Urinary bladder (tissue), 4 donors: Measurements from ENCODE around the gene CBFA2T2. TPM values are rescaled to one million over a fixed set of nuclear protein-coding genes. Genes with fewer than 3 reads are reported as not detected.
"Not testable (repeated sequence)": the region's sequence is repeated elsewhere in the genome, so short reads cannot be mapped to it uniquely, and the experiment has no call there.

Source experiments
- DNase-seq: peaks from one replicate; pipeline ENCODE4 v3.0.0-alpha.2; 2015; ENCODE audit errors: extremely low spot score
- H3K27ac ChIP-seq: one replicate; pipeline ENCODE4 v1.5.1; 2013; ENCODE audit warnings: low read depth, mild to moderate bottlenecking, moderate library complexity
- H3K36me3 ChIP-seq: one replicate; pipeline ENCODE4 v1.6.1; 2013; ENCODE audit warnings: mild to moderate bottlenecking, moderate library complexity; ENCODE audit not compliant: insufficient read depth
- H3K4me1 ChIP-seq: one replicate; pipeline ENCODE4 v1.6.1; 2013; ENCODE audit warnings: mild to moderate bottlenecking, moderate library complexity; ENCODE audit not compliant: insufficient read depth
- H3K4me3 ChIP-seq: one replicate; pipeline ENCODE4 v1.5.1; 2013; ENCODE audit warnings: low read depth, low read length
- WGBS: extraction: QIAGEN DNeasy Blood & Tissue Kit; methylation state at CpG from one replicate; pipeline ENCODE4 v1.1.7; 2013; 5-methylcytosine and 5-hydroxymethylcytosine counted together
- polyA plus RNA-seq: library from polyadenylated mRNA; stranded (reverse); fragments of 200-250 nt; gene quantifications from one replicate; pipeline ENCODE4 v1.2.3, GENCODE V29; 2013
- total RNA-seq: library from RNA; depleted of rRNA; stranded (reverse); fragments of >200 nt; gene quantifications from one replicate; pipeline ENCODE4 v1.2.3, GENCODE V29; 2014
- donor health status: healthy with polysubstance abuse.
- donor health status: healthy.

Gene CBFA2T2
- total and polyA plus RNA-seq, 2 donors: 12.5 to 16.0 TPM

- no peak overlapping the region for H3K4me3 ChIP-seq
- 94% methylated on average over 10 of the region's 10 CpGs for WGBS
- peaks cover 7% of the 10 kb centered on the region for H3K36me3 ChIP-seq
- H3K4me1 ChIP-seq: no peaks in the 10 kb centered on the region
- H3K27ac ChIP-seq: no peak overlapping the region
- no peak for DNase-seq
These were observed 139.6 kb downstream of the CBFA2T2 start for GRCh38 chr20:33629533-33629932.

- WGBS: 92% methylated on average over 5 of the region's 5 CpGs
- peaks cover 7% of the 10 kb centered on the region for H3K36me3 ChIP-seq
These were observed 140.1 kb downstream of the CBFA2T2 start for GRCh38 chr20:33629979-33630378.

GRCh38 chr20:33630507-33630906, 140.6 kb downstream of the CBFA2T2 start:
- Histone ChIP-seq H3K4me1 (no peaks in the 10 kb centered on the region), H3K36me3 (peaks cover 9% of the 10 kb centered on the region), H3K27ac (no peak overlapping the region), H3K4me3 (no peak overlapping the region)
- no peak for DNase-seq
- WGBS: 91% methylated on average over 4 of the region's 4 CpGs

More at GRCh38 chr20:33629979-33630378, 140.1 kb downstream of the CBFA2T2 start:
- no peak overlapping the region for H3K4me3 ChIP-seq
- no peak overlapping the region for H3K27ac ChIP-seq
- DNase-seq: no peak
- H3K4me1 ChIP-seq: no peaks in the 10 kb centered on the region

GRCh38 chr20:33631910-33632309, 142.0 kb downstream of the CBFA2T2 start:
- not testable (repeated sequence) for H3K27ac ChIP-seq, H3K4me1 ChIP-seq, DNase-seq, H3K4me3 ChIP-seq
- H3K36me3 ChIP-seq: peaks cover 10% of the 10 kb centered on the region
- 85% methylated on average over 4 of the region's 4 CpGs for WGBS

- no peak overlapping the region for H3K27ac ChIP-seq
- H3K36me3 ChIP-seq: peaks cover 7% of the 10 kb centered on the region
- 100% methylated on average over 3 of the region's 3 CpGs for WGBS
- no peak for DNase-seq
- H3K4me1 ChIP-seq: no peaks in the 10 kb centered on the region
- no peak overlapping the region for H3K4me3 ChIP-seq
These were observed 145.4 kb downstream of the CBFA2T2 start for GRCh38 chr20:33635341-33635740.

GRCh38 chr20:33636776-33637175, 146.9 kb downstream of the CBFA2T2 start:
- WGBS: 92% methylated on average over 1 of the region's 1 CpG
- Histone ChIP-seq H3K27ac (no peak overlapping the region), H3K4me1 (no peaks in the 10 kb centered on the region), H3K36me3 (peaks cover 7% of the 10 kb centered on the region), H3K4me3 (no peak overlapping the region)
- no peak for DNase-seq

- 84% methylated on average over 13 of the region's 13 CpGs for WGBS
- H3K4me3 ChIP-seq: no peak overlapping the region
- no peaks in the 10 kb centered on the region for H3K4me1 ChIP-seq
- H3K27ac ChIP-seq: no peak overlapping the region
- no peak for DNase-seq
- peaks cover 5% of the 10 kb centered on the region for H3K36me3 ChIP-seq
These were observed 150.4 kb downstream of the CBFA2T2 start for GRCh38 chr20:33640287-33640686.

GRCh38 chr20:33644313-33645071, 154.6 kb downstream of the CBFA2T2 start:
- Histone ChIP-seq H3K4me3 (no peak overlapping the region), H3K4me1 (no peaks in the 10 kb centered on the region), H3K27ac (no peak overlapping the region), H3K36me3 (no peaks in the 10 kb centered on the region)
- no peak for DNase-seq
- WGBS: 85% methylated on average over 28 of the region's 28 CpGs

- 57% methylated on average over 4 of the region's 4 CpGs for WGBS
- H3K36me3 ChIP-seq: no peaks in the 10 kb centered on the region
These were observed 155.1 kb downstream of the CBFA2T2 start for GRCh38 chr20:33645072-33645358.

GRCh38 chr20:33645396-33645795, 155.5 kb downstream of the CBFA2T2 start:
- no peak for DNase-seq
- Histone ChIP-seq H3K27ac (no peak overlapping the region), H3K36me3 (no peaks in the 10 kb centered on the region), H3K4me1 (no peaks in the 10 kb centered on the region), H3K4me3 (no peak overlapping the region)
- WGBS: 86% methylated on average over 2 of the region's 2 CpGs

More at GRCh38 chr20:33645072-33645358, 155.1 kb downstream of the CBFA2T2 start:
- H3K4me1 ChIP-seq: no peaks in the 10 kb centered on the region
- DNase-seq: no peak
- no peak overlapping the region for H3K27ac ChIP-seq
- H3K4me3 ChIP-seq: no peak overlapping the region

- H3K4me1 ChIP-seq: no peaks in the 10 kb centered on the region
- WGBS: 91% methylated on average over 5 of the region's 5 CpGs
- DNase-seq: no peak
- H3K36me3 ChIP-seq: no peaks in the 10 kb centered on the region
- no peak overlapping the region for H3K4me3 ChIP-seq
- H3K27ac ChIP-seq: no peak overlapping the region
These were observed 156.3 kb downstream of the CBFA2T2 start for GRCh38 chr20:33646191-33646590.

GRCh38 chr20:33646959-33647602, 157.2 kb downstream of the CBFA2T2 start:
- H3K4me3 ChIP-seq, H3K27ac ChIP-seq, H3K4me1 ChIP-seq, H3K36me3 ChIP-seq, DNase-seq: not testable (repeated sequence)
- WGBS: 79% methylated on average over 14 of the region's 14 CpGs

- Histone ChIP-seq H3K27ac (no peak overlapping the region), H3K36me3 (no peaks in the 10 kb centered on the region), H3K4me1 (no peaks in the 10 kb centered on the region), H3K4me3 (no peak overlapping the region)
- 76% methylated on average over 11 of the region's 11 CpGs for WGBS
- no peak for DNase-seq
These were observed 157.9 kb downstream of the CBFA2T2 start for GRCh38 chr20:33647603-33648395.
